K562 (cell line): ENCODE measurements around the gene GALNS. TPM values are rescaled to one million over a fixed set of nuclear protein-coding genes. Genes with fewer than 3 reads are reported as not detected.

Experiments
- EGR1 ChIP-seq: fragments of 450-650 bp; conservative IDR thresholded peaks from 2 replicates; pipeline ENCODE4 v1.6.1; 2017; ENCODE audit warnings: mild to moderate bottlenecking
- ELF1 ChIP-seq: fragments of 200-800 bp; sonication (Bioruptor generic); IDR thresholded peaks from 2 replicates; pipeline ENCODE4 v1.6.1; 2016; ENCODE audit warnings: missing genetic modification characterization, missing compliant biosample characterization
- HEY1 ChIP-seq: fragments of 250-450 bp; sonication (Bioruptor Pico); IDR thresholded peaks from 2 replicates; pipeline ENCODE4 v1.5.0; 2020; ENCODE audit warnings: mild to moderate bottlenecking, moderate library complexity, borderline replicate concordance
- HINFP ChIP-seq: fragments of 450-650 bp; conservative IDR thresholded peaks from 2 replicates; pipeline ENCODE4 v1.6.1; 2016; ENCODE audit warnings: missing genetic modification characterization, low read depth, mild to moderate bottlenecking, control low read depth, missing compliant biosample characterization
- MAFK ChIP-seq: IDR thresholded peaks from 2 replicates; pipeline ENCODE4 v1.6.1; 2011; ENCODE audit warnings: low read length, improper control_type of control experiment
- PHF21A ChIP-seq: fragments of 450-650 bp; IDR thresholded peaks from 2 replicates; pipeline ENCODE4 v1.6.1; 2017; ENCODE audit warnings: low read depth, borderline replicate concordance
- POLR2G ChIP-seq: fragments of 200-400 bp; formaldehyde crosslinking; IDR thresholded peaks from 2 replicates; pipeline ENCODE4 v1.6.1; 2017; ENCODE audit warnings: low read depth, mild to moderate bottlenecking, antibody characterized with exemption, low read length, moderate library complexity
- RBBP5 ChIP-seq: fragments of 200-600 bp; sonication (generic); IDR thresholded peaks from 2 replicates; pipeline ENCODE4 v1.6.1; 2012; ENCODE audit warnings: borderline replicate concordance, mild to moderate bottlenecking, low read length, control low read depth, inconsistent platforms; ENCODE audit not compliant: insufficient read depth, poor library complexity, severe bottlenecking
- SMARCE1 ChIP-seq: fragments of 450-650 bp; IDR thresholded peaks from 2 replicates; pipeline ENCODE4 v1.7.1; 2016; ENCODE audit warnings: mild to moderate bottlenecking
- STAT5A ChIP-seq: IDR thresholded peaks from 2 replicates; pipeline ENCODE4 v1.6.1; 2012; ENCODE audit warnings: low read length, inconsistent platforms, borderline replicate concordance
- ZFX ChIP-seq: sonication (generic); formaldehyde crosslinking; IDR thresholded peaks from 2 replicates; pipeline ENCODE4 v1.8.0; 2022; ENCODE audit warnings: mild to moderate bottlenecking, missing genetic modification reagents, moderate library complexity
- ZNF274 ChIP-seq: IDR thresholded peaks from 2 replicates; pipeline ENCODE4 v1.6.1; 2011; ENCODE audit warnings: low read depth, mild to moderate bottlenecking, low read length, moderate library complexity, borderline replicate concordance
- ZNF436 ChIP-seq: fragments of 250-450, 450-650 bp; sonication (Bioruptor Pico); formaldehyde crosslinking; IDR thresholded peaks from 2 replicates; pipeline ENCODE4 v1.7.0; 2020; ENCODE audit warnings: mild to moderate bottlenecking
- polyA plus RNA-seq, 8 experiments: library from polyadenylated mRNA; depleted of rRNA in 4 of 8; stranded (reverse) in 5 of 8; unstranded in 3 of 8; fragments of >200 nt; fragmentation: Nextera tagmentation in 2 of 8; fragmentation: Illumina TruSeq in 1 of 8; extraction: Ambion mirVana in 2 of 8; extraction: Trizol in 1 of 8; gene quantifications; 2 replicates each; pipeline versions ENCODE4 v1.2.1 to v1.2.3, GENCODE V29; 2011 to 2014; ENCODE audit warnings: inconsistent platforms in 1 of 8, missing spikeins in 1 of 8
- total RNA-seq, 7 experiments: library from RNA; depleted of rRNA in 6 of 7; stranded (reverse); fragments of >200 nt in 6 of 7; fragmentation: Illumina TruSeq in 2 of 7; extraction: Trizol in 2 of 7; gene quantifications; 2 replicates each; pipeline versions ENCODE4 v1.2.1 to v1.2.3, GENCODE V29; 2011 to 2021; ENCODE audit warnings: low replicate concordance in 1 of 7
- TF ChIP-seq, protein P1 (sequence below): sonication (generic); formaldehyde crosslinking; IDR thresholded peaks from 2 replicates; pipeline ENCODE4 v1.8.0; 2023; ENCODE audit warnings: missing genetic modification reagents, mild to moderate bottlenecking, borderline replicate concordance
- TF ChIP-seq, protein P2 (sequence below): fragments of 450-650 bp; IDR thresholded peaks from 2 replicates; pipeline ENCODE4 v1.6.1; 2016; ENCODE audit warnings: missing biosample characterization, missing genetic modification characterization

Gene GALNS
- total and polyA plus RNA-seq, 9 of the 15 experiments (the other 6 are each of a cell fraction or from before 2014, with no cell fraction given): 0.38 to 13.2 (median 4.3) TPM

DNA sequence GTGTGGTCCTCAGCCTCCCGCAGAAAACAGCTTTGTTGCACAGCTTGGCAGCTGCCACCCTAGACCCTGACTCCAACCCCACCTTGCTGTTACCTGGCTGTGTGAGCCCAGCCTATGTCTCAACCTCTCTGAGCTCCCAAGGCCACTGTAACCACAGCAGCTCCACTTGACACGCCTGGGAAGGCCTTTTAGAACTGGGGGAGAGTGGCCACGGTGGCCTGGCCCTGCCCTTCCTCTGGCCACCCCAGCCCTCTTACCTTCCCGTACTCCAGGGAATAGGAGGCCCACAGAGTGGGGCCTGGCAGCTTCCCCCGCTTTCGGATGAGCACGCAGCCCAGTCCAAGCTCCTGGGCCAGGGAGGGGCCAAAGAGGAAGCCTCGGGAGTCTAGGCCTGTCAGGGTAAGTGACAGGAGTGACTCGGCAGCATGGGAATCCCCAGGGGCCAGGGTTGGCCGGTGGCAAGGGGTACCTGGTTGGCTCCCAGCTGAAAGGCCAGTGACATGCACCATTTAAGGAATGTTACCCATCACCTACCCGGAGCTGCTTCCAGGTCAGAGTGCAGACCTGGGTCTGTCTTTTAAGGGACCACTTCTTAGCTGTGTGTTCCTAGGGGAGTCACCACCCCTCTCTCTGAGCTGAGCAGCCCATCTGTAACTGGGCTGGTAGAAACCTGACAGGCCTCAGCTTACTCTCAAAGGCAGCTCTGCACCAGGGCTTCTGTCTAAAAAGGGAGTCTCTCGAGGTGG, 46.4 kb downstream of the GALNS start (continued):
- TF ChIP-seq SMARCE1 (no peak), ZNF274 (no peak), MAFK (no peak; the same call in 1 of the 2 replicates), RBBP5 (no peak), HINFP (tag) (no peak), POLR2G (peak; percentile 27), HEY1 (CRISPR knock-in tag) (no peak), ZNF436 (CRISPR knock-in tag) (0 out of 2 replicates have a peak, but pooled peaks have one; percentile 37), STAT5A (no peak), EGR1 (no peak), ZFX (CRISPR knock-in tag) (no peak), ELF1 (tag) (no peak), PHF21A (no peak)
- TF ChIP-seq, protein P1, sequence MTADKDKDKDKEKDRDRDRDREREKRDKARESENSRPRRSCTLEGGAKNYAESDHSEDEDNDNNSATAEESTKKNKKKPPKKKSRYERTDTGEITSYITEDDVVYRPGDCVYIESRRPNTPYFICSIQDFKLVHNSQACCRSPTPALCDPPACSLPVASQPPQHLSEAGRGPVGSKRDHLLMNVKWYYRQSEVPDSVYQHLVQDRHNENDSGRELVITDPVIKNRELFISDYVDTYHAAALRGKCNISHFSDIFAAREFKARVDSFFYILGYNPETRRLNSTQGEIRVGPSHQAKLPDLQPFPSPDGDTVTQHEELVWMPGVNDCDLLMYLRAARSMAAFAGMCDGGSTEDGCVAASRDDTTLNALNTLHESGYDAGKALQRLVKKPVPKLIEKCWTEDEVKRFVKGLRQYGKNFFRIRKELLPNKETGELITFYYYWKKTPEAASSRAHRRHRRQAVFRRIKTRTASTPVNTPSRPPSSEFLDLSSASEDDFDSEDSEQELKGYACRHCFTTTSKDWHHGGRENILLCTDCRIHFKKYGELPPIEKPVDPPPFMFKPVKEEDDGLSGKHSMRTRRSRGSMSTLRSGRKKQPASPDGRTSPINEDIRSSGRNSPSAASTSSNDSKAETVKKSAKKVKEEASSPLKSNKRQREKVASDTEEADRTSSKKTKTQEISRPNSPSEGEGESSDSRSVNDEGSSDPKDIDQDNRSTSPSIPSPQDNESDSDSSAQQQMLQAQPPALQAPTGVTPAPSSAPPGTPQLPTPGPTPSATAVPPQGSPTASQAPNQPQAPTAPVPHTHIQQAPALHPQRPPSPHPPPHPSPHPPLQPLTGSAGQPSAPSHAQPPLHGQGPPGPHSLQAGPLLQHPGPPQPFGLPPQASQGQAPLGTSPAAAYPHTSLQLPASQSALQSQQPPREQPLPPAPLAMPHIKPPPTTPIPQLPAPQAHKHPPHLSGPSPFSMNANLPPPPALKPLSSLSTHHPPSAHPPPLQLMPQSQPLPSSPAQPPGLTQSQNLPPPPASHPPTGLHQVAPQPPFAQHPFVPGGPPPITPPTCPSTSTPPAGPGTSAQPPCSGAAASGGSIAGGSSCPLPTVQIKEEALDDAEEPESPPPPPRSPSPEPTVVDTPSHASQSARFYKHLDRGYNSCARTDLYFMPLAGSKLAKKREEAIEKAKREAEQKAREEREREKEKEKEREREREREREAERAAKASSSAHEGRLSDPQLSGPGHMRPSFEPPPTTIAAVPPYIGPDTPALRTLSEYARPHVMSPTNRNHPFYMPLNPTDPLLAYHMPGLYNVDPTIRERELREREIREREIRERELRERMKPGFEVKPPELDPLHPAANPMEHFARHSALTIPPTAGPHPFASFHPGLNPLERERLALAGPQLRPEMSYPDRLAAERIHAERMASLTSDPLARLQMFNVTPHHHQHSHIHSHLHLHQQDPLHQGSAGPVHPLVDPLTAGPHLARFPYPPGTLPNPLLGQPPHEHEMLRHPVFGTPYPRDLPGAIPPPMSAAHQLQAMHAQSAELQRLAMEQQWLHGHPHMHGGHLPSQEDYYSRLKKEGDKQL: no peak
- TF ChIP-seq, protein P2, sequence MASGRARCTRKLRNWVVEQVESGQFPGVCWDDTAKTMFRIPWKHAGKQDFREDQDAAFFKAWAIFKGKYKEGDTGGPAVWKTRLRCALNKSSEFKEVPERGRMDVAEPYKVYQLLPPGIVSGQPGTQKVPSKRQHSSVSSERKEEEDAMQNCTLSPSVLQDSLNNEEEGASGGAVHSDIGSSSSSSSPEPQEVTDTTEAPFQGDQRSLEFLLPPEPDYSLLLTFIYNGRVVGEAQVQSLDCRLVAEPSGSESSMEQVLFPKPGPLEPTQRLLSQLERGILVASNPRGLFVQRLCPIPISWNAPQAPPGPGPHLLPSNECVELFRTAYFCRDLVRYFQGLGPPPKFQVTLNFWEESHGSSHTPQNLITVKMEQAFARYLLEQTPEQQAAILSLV (tag): no peak
